HG03103 (cell line): ENCODE results near the gene TSPAN3.

Experiments
- ATAC-seq: cut with Tn5 transposase; IDR thresholded peaks from one replicate; pipeline ENCODE4 v1.9.1; 2021; ENCODE audit warnings: low read depth; ENCODE audit not compliant: unreplicated experiment

Gene TSPAN3

DNA sequence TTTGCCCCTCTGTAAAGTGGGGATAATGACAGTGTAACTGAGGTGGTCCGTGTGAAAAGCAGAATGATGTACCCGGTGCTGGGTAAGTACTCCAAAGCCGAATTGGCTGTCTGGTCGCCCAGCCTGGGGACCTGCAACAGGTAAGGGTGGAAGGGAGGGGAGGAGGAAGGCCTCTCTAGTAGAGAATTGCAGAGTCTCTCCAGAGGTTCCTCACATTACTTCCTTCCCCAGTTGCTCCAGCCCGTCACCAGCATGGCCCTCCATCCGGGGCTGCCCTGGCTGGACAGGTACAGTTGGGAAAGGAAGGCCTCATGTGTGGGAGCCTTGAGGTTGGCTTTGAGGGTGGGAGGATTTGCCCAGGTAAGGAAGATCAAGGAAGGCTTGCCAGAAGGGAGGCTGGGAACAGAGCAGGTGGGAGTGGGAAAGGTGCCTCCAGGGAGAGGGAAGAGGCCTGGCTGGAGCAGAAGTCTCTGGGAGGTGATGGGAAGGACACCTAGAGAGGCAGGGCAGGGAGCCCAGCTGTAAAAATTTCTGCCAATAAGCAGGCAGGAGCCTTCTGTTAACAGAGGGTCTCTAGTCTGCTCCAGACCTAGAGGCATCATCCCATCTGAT lies 77.7 kb downstream of the TSPAN3 start:
- no peak for ATAC-seq

GRCh38 chr15:76991741-76992645 lies 78.9 kb downstream of the TSPAN3 start:
- no peak for ATAC-seq
